Duodenal mucosa (tissue), 2 donors: Measurements from ENCODE around the gene LRRC32.

Source experiments
- H3K27ac ChIP-seq: one replicate; pipeline ENCODE4 v1.7.0; 2013; ENCODE audit warnings: low read depth, low read length
- H3K27me3 ChIP-seq, 2 donors: one replicate each; pipeline ENCODE4 v1.7.0; 2013; ENCODE audit warnings: low read length in 2 of 2, control low read depth in 1 of 2; ENCODE audit not compliant: insufficient read depth in 2 of 2, control insufficient read depth in 1 of 2
- H3K36me3 ChIP-seq, 2 donors: one replicate each; pipeline ENCODE4 v1.7.0; 2013; ENCODE audit warnings: low read length in 2 of 2, control low read depth in 1 of 2; ENCODE audit not compliant: insufficient read depth in 2 of 2, control insufficient read depth in 1 of 2
- H3K4me1 ChIP-seq, 2 donors: one replicate each; pipeline ENCODE4 v1.7.0; 2013; ENCODE audit warnings: low read length in 2 of 2, control low read depth in 1 of 2; ENCODE audit not compliant: insufficient read depth in 2 of 2, control insufficient read depth in 1 of 2
- H3K4me3 ChIP-seq, 2 donors: one replicate each; pipeline ENCODE4 v1.7.0; 2013; ENCODE audit warnings: low read length in 2 of 2, low read depth in 1 of 2
- H3K9ac ChIP-seq, 2 donors: one replicate each; pipeline ENCODE4 v1.7.0; 2013; ENCODE audit warnings: low read length in 2 of 2, low read depth in 1 of 2
- H3K9me3 ChIP-seq, 2 donors: one replicate each; pipeline ENCODE4 v1.7.0; 2013; ENCODE audit warnings: low read length in 2 of 2, control low read depth in 1 of 2; ENCODE audit not compliant: control insufficient read depth in 1 of 2

Gene LRRC32

GRCh38 chr11:76670485-76671236 is at the start of gene LRRC32:
Gene LRRC32, minus strand, starts transcription at chr11:76670747. Its CDS starts 4,793 bp downstream, at chr11:76665954.
- Histone ChIP-seq H3K4me3 (peak within 1 kb of the TSS; percentile 53 to 60), H3K4me1 (peaks cover 17 to 26% of the 10 kb centered on the region in 2 donors), H3K9ac (peak within 1 kb of the TSS; percentile 34 to 40), H3K27ac (peak within 1 kb of the TSS; percentile 60), H3K9me3 (no peaks in the 10 kb centered on the region), H3K36me3 (no peaks in the 10 kb centered on the region), H3K27me3 (peaks cover 11 to 14% of the 10 kb centered on the region in 2 donors)

GRCh38 chr11:76719686-76720085 is 49.1 kb upstream of the LRRC32 start:
- no peak overlapping the region for H3K9ac ChIP-seq
- H3K27me3 ChIP-seq, result peaks cover 0 to 11% of the 10 kb centered on the region in 2 donors
- H3K4me3 ChIP-seq, result no peak overlapping the region
- H3K4me1 ChIP-seq, result peaks cover 0 to 4% of the 10 kb centered on the region in 2 donors
- H3K27ac ChIP-seq, result no peak overlapping the region
- H3K9me3 ChIP-seq, result no peaks in the 10 kb centered on the region
- no peaks in the 10 kb centered on the region for H3K36me3 ChIP-seq

GRCh38 chr11:76719281-76719680 is 48.7 kb upstream of the LRRC32 start:
- Histone ChIP-seq H3K36me3 (no peaks in the 10 kb centered on the region), H3K27ac (no peak overlapping the region), H3K9ac (no peak overlapping the region)

GRCh38 chr11:76717816-76718215 is 47.3 kb upstream of the LRRC32 start:
- Histone ChIP-seq H3K9me3 (no peaks in the 10 kb centered on the region), H3K4me1 (peaks cover 0 to 4% of the 10 kb centered on the region in 2 donors), H3K27me3 (peaks cover 0 to 4% of the 10 kb centered on the region in 2 donors), H3K27ac (no peak overlapping the region), H3K36me3 (no peaks in the 10 kb centered on the region), H3K4me3 (no peak overlapping the region), H3K9ac (no peak overlapping the region)

More at GRCh38 chr11:76719281-76719680, 48.7 kb upstream of the LRRC32 start:
- no peaks in the 10 kb centered on the region for H3K9me3 ChIP-seq
- H3K4me3 ChIP-seq, result no peak overlapping the region
- peaks cover 0 to 4% of the 10 kb centered on the region in 2 donors for H3K4me1 ChIP-seq
- peaks cover 0 to 10% of the 10 kb centered on the region in 2 donors for H3K27me3 ChIP-seq

- Histone ChIP-seq H3K27me3 (peaks cover 0 to 4% of the 10 kb centered on the region in 2 donors), H3K4me3 (no peak overlapping the region), H3K4me1 (peaks cover 0 to 4% of the 10 kb centered on the region in 2 donors), H3K36me3 (no peaks in the 10 kb centered on the region), H3K9me3 (no peaks in the 10 kb centered on the region), H3K9ac (no peak overlapping the region), H3K27ac (no peak overlapping the region)
Measured at GRCh38 chr11:76717369-76717768, 46.8 kb upstream of the LRRC32 start.

- H3K36me3 ChIP-seq, result no peaks in the 10 kb centered on the region
- H3K4me1 ChIP-seq, result no peaks in the 10 kb centered on the region
- no peak overlapping the region for H3K9ac ChIP-seq
- H3K9me3 ChIP-seq, result no peaks in the 10 kb centered on the region
- no peak overlapping the region for H3K4me3 ChIP-seq
- peak overlapping the region; percentile 3 for H3K27ac ChIP-seq
- H3K27me3 ChIP-seq, result no peaks in the 10 kb centered on the region
Measured at GRCh38 chr11:76716268-76716667, 45.7 kb upstream of the LRRC32 start.

GRCh38 chr11:76714493-76714892 is 43.9 kb upstream of the LRRC32 start:
- Histone ChIP-seq H3K9ac (no peak overlapping the region), H3K9me3 (no peaks in the 10 kb centered on the region), H3K27me3 (no peaks in the 10 kb centered on the region), H3K36me3 (no peaks in the 10 kb centered on the region), H3K4me1 (no peaks in the 10 kb centered on the region), H3K4me3 (no peak overlapping the region), H3K27ac (no peak overlapping the region)

- H3K4me3 ChIP-seq, result no peak overlapping the region
- no peaks in the 10 kb centered on the region for H3K27me3 ChIP-seq
- H3K36me3 ChIP-seq, result no peaks in the 10 kb centered on the region
- H3K27ac ChIP-seq, result no peak overlapping the region
- H3K4me1 ChIP-seq, result no peaks in the 10 kb centered on the region
- H3K9me3 ChIP-seq, result no peaks in the 10 kb centered on the region
- no peak overlapping the region for H3K9ac ChIP-seq
Measured at GRCh38 chr11:76713499-76713898, 43.0 kb upstream of the LRRC32 start.

- Histone ChIP-seq H3K4me1 (no peaks in the 10 kb centered on the region), H3K9me3 (no peaks in the 10 kb centered on the region), H3K9ac (no peak overlapping the region), H3K27ac (no peak overlapping the region), H3K27me3 (no peaks in the 10 kb centered on the region), H3K36me3 (no peaks in the 10 kb centered on the region), H3K4me3 (no peak overlapping the region)
Measured at GRCh38 chr11:76712125-76712524, 41.6 kb upstream of the LRRC32 start.

- H3K36me3 ChIP-seq, result no peaks in the 10 kb centered on the region
- no peak overlapping the region for H3K4me3 ChIP-seq
- H3K9me3 ChIP-seq, result no peaks in the 10 kb centered on the region
- no peaks in the 10 kb centered on the region for H3K27me3 ChIP-seq
- no peaks in the 10 kb centered on the region for H3K4me1 ChIP-seq
- no peak overlapping the region for H3K9ac ChIP-seq
- no peak overlapping the region for H3K27ac ChIP-seq
Measured at GRCh38 chr11:76709756-76710155, 39.2 kb upstream of the LRRC32 start.
